ENCODE data around the gene CHAF1A.

CHAF1A gene, protein sequence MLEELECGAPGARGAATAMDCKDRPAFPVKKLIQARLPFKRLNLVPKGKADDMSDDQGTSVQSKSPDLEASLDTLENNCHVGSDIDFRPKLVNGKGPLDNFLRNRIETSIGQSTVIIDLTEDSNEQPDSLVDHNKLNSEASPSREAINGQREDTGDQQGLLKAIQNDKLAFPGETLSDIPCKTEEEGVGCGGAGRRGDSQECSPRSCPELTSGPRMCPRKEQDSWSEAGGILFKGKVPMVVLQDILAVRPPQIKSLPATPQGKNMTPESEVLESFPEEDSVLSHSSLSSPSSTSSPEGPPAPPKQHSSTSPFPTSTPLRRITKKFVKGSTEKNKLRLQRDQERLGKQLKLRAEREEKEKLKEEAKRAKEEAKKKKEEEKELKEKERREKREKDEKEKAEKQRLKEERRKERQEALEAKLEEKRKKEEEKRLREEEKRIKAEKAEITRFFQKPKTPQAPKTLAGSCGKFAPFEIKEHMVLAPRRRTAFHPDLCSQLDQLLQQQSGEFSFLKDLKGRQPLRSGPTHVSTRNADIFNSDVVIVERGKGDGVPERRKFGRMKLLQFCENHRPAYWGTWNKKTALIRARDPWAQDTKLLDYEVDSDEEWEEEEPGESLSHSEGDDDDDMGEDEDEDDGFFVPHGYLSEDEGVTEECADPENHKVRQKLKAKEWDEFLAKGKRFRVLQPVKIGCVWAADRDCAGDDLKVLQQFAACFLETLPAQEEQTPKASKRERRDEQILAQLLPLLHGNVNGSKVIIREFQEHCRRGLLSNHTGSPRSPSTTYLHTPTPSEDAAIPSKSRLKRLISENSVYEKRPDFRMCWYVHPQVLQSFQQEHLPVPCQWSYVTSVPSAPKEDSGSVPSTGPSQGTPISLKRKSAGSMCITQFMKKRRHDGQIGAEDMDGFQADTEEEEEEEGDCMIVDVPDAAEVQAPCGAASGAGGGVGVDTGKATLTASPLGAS

DNA sequence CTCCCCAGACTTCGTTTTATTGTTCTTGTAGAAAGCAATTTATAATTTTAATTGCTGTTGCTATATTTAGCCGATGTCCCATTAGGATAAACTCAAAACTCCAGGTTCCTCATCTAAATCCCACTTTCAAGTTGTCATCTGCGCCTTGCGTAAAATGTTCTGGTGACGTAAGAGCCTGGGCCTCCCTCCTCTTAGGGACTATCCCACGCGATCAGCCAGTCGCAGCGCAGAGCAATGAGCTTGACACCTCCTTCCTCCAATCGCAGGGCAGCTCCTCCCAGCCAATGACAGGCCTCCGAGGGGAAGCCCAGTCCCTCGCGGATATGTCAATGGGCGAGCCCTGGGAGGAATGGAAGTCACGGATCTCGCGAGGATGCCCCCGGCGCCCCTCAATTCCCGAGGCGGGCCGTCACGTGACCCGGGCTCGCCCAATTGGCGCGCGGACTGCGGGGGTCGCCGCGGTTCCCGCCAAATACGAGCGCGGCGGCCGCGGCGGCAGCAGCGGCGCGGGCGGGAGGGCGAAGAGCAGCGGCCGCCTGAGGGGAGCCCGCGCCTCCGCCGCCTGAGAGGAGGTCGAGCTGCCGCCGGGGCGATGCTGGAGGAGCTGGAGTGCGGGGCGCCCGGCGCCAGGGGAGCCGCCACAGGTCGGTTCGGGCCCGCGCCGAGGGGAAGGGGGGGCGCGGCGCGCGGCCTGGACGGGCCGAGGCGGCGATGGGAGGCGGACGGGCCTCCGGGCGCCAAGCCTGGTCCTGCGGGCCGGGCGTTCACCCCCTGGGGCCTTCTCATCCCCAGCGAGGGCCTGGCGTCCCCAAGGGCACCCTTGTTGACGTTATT lies at the start of gene CHAF1A:
CHAF1A (plus strand) TSS at position 470 of the 834 bp plus-strand sequence; CDS start at position 593, 123 bp downstream.
- peak; percentile 98 to 99 for DNase-seq (ENCODE audit: low read depth in 2 of 2)

DNA sequence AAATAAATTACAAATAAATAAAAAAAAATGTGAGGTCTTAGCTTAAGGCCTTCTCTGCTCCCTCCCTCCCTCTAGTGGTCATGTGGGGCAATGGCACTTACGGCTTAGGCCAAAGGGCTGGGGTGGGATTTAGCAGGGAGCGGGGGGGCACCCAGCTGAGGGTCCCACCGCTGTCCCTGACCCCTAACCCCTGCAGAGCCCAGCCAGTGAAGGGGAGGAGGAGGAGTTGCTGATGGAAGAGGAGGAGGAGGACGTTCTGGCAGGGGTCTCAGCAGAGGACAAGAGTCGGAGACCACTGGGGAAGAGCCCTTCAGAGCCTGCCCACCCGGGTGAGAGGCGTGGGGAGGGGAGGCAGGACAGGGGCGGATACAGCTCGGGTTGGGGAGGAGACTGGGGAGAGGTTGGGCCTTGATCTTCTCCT lies 49.7 kb upstream of the CHAF1A start:
- peak; percentile 30 to 47 for DNase-seq (ENCODE audit: low read depth in 2 of 2)

DNA sequence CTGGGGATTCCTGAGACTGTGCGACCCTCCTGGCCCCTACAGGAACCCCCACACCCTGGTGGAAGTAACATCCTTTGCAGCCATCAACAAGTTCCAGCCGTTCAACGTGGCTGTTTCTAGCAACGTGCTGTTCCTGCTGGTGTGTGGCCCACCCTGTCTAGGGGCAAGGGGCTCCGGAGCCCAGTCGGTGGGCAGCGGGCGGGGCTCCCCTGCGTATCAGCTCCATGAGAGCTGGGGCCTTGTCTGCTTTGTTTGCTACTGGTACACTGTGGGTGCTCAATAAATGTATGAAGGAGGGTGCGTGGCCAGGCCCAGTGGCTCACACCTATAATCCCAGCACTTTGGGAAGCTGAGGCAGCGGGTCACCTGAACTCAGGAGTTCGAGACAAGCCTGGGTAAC lies 48.2 kb upstream of the CHAF1A start:
- DNase-seq (ENCODE audit: low read depth in 2 of 2) = no peak

DNA sequence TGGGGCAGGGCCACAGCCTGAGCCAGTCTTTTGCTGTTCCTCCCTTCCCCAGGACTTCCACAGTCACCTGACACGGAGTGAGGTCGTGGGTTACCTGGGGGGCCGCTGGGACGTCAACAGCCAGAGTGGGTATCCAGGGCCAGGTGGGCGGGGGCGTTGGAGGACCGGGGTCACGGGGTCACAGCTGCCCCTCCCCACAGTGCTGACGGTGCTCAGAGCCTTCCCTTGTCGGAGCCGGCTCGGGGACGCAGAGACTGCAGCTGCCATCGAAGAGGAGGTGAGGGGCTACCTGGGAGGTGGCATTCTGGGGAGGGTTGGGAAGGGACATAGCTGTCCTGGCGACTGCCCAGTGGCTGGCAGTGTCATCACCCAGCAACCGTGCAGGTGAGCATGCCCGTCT lies 47.5 kb upstream of the CHAF1A start:
- DNase-seq (ENCODE audit: low read depth in 2 of 2) = no peak

DNA sequence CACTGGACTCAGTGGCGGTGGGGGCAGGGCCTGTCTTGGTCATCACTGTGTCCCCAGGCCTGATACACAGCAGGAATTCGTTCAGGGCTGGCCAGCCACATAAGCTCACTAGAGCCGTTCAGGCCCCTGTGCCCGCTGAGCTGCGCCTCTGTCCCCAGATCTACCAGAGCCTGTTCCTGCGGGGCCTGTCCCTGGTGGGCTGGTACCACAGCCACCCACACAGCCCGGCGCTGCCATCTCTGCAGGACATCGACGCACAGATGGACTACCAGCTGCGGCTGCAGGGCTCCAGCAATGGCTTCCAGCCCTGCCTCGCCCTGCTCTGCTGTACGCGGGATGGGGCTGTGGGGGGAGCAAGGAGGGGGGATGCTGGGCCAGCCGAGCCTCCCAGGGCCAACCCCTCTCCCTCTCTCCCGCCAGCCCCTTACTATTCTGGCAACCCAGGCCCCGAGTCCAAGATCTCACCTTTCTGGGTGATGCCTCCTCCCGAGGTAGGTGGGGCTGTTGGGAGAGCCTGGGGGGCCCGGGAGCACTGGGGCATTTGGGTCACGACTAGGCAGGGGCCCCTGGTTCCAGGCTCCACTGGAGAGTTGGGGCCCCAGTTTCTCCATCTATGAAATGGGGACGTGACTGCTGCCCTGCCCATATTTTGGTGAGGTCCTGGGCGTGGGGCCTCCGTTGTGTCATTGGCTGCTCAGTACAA lies 45.2 kb upstream of the CHAF1A start:
- no peak for DNase-seq (ENCODE audit: low read depth in 2 of 2)

DNA sequence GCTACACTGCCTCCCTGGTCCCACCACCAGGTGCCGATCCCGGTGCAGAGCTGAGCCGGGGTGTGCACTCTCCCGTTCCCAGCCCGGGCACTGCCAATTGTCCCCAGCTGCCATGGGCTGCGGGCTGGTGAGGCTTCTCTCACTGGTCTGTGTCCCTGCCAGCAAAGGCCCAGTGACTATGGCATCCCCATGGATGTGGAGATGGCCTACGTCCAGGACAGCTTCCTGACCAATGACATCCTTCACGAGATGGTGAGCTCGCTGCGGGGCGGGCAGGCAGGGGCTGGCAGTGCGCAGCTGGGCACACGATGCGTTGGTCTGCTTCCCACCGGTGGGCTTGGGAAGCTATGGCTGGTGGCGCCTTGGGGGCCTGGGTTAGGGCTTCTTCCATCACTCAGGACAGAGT lies 44.5 kb upstream of the CHAF1A start:
- no peak for DNase-seq (ENCODE audit: low read depth in 2 of 2)

DNA sequence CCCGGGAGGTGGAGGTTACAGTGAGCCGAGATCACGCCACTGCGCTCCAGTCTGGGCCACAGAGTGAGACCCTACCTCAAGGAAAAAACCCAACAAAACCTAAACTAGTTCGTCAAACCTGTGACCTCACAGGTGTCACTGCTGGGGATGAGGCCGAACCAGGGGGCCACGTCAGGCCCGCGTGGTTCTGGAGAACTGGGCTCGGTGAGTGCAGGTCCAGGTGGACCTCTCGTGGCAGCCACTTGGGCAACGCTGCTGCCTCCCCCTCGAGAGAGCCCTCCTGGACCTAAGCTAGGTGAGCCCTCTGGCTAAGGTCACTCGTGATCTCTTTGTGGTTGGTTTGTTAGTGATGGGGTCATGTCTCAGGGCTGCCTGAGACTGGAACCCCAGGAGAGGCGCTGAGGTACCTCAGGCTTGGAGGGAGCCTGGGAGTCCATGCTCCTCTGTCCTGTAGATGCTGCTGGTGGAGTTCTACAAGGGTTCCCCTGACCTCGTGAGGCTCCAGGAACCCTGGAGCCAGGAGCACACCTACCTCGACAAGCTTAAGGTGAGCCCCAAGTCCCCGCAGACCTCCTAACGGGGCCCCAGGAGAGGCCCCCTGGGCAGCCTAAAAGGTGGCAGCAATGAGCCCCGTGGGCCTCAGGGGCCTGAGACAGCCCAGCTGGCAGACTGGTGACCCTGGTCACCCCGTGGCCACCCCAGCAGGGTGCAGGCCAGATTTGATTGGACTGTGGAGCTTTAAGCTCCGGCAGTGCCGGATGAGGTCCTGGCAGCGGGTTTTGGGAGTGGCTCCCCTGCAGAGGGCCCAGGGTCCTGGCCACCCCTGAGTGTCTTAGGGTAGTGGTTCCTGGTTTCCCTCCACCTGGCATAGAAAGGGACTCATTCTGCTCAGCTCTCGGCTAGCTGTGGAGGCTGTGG lies 43.5 kb upstream of the CHAF1A start:
- no peak for DNase-seq (ENCODE audit: low read depth in 2 of 2)

DNA sequence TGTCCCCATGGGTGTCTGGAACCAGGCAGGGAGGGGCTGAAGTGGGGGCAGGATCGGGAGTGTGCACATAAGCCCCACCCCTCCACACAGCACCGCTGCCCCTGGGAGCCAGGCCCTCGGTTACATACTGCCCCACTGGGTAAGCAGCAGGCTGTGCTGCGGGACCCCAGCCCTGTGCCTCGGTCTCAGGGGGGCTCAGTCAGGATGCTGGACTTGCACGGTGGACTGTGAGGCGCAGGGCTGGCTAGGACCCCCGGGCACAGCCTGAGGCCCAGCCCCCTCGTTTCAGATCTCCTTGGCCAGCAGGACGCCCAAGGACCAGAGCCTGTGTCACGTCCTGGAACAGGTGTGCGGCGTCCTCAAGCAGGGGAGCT lies 42.8 kb upstream of the CHAF1A start:
- no peak for DNase-seq (ENCODE audit: low read depth in 2 of 2)

DNA sequence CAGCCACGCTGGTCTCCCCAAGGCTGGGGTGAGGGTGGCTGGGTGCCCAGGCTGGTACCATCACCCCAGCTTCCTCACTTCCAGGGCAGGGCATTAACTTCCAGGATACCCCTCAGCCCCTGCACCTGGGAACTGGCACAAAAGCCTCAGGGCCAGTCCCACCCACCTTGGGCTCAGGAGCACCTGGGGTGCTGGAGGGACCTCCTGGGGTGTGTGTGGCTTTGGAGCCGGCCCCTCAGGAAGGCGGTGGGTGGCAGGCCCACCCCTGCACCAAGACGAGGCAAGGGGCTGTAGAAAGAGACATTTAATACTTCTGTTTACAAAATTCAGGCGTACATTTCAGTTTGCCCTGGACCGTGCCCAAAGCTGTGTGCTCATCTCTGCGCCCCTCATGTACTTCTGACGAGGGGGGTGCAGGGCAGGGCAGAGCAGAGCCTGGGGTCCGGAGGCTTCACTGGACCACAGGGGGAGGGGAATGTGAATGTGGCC lies 42.3 kb upstream of the CHAF1A start:
- no peak for DNase-seq (ENCODE audit: low read depth in 2 of 2)

DNA sequence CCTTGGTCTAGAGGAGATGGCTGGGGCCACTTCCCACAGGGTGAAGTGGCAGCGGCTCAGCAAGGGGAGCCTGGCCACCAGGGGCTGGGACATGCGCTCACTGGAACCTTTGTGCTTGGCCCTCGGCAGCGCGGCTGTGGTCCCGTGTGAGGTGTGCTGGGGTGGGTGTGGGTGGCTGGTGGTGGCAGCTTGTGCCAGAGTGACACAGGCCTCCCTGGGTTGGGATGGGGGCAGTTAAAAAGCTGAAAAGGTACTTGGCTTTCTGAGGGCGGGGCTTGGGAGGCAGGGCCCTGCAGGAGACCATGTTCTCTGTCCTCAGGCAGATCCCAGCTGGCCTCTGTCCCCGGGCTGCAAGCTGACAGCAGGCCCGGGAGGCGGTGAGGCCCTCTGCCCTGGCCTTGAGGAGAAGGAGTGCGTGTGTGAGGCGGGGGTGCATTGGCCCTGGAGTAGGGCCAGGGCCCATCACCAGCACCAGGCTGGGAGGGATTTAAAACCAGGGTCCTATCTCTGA lies 41.7 kb upstream of the CHAF1A start:
- DNase-seq (ENCODE audit: low read depth in 2 of 2) = no peak

DNA sequence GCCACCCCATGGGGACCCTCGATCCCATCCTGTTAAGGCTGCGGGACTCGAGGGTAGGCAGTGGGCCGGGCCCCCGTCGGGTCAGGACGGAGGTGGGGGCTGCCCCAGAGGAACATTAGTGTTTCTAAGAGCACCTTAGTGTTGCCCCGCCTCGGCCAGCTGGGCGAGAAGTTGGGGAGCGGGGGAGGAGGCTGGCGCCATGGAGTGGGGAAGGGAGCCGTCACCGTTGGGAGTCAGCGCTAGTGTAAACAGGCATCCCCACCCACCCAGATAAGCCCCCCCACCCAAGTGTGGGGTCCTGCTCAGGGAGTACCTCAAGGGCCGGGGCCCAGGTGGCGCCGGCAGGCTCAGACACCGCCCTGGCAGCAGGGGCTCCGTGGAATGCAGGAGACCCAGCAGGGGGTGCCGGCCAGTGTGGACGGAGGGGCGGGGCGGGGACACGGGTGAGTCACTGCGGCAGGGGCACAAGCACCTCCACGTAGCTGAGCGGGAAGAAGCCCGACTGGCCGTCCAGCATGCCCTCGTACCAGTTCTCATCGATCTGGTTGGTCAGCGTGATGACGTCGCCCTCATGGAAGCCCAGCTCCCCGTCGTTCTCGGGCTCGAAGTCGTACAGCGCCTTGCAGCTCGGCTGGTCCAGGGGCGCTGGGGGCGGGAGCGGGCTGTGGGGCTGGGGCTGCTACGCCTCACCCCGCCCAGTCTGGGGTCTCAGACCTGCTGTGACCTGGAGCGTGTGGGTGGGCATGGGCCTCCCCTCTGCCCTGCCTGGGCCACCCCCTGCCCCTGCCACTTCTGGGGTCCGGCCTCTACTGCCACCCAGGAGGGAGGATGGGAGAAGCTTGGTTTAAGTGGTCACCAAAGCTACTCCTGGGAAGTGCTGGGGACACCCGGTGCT lies 41.0 kb upstream of the CHAF1A start:
- no peak for DNase-seq (ENCODE audit: low read depth in 2 of 2)

DNA sequence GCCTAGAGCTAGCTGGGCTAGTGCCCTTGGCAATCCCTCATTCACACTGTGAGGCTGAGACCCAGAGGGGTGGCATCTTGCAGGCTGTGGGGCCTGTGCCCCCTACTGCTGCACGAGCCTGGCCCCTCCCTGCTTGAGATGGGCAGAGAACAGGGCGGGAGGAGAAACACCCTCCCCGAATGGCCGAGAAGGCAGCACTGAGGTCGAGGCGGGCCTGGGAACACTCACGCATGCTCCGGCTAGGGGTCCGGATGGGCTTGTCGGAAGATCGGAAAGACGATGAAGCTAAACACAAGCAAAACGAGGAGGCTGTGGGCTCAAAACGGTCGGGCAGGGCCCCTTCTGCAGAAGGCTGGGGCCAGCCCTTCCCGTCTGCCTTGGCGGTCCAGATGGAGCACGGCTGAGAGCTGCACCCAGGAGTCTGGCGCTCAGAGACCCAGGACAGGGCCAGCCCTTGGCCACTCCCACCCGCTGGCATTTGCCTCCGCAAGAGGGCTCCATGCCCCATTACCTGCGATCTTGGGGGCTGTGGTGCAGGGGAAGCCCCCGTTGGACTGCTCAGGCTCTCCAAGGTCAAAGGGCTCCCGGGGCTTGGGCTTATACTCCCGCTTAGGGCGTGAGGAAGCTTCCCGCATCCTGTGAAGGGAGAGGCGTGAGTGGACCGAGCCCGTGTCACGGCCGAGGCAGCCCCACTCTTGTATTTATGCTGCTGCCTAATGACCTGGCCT lies 40.2 kb upstream of the CHAF1A start:
- no peak for DNase-seq (ENCODE audit: low read depth in 2 of 2)

DNA sequence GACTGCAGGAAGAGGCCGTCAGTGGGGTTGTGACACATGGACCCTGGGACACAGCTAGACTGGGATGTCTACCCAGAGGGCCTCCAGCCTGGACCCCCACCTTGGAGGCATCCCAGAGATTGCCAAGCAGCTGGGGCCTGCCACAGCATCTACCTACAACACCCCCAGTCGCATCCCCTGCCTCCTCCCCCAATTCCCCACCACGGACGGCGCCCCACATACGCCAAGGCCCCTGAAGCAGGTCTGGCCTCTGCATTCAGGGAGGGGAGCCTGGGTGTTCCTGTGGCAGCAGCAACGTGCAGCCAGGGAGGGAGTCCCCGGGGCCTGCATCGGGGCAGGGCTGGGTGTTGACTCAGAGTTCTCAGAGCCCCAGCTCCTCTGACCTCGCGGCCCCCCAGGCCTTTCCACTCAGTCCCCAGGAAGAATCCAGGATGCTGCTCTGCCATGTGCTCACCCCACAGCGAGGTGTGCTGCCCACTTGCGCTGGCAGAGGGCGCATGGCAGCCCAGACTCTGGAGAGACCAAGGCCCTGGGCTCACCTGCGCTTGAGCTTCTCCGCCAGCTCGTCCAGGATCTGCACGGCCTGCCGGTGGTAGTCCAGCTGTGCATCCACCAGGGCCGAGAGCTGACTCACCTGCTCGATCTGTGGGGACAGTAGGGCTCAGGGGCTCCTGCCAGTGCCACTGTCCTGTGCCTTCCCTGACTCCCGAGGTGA lies 39.5 kb upstream of the CHAF1A start:
- no peak for DNase-seq (ENCODE audit: low read depth in 2 of 2)

DNA sequence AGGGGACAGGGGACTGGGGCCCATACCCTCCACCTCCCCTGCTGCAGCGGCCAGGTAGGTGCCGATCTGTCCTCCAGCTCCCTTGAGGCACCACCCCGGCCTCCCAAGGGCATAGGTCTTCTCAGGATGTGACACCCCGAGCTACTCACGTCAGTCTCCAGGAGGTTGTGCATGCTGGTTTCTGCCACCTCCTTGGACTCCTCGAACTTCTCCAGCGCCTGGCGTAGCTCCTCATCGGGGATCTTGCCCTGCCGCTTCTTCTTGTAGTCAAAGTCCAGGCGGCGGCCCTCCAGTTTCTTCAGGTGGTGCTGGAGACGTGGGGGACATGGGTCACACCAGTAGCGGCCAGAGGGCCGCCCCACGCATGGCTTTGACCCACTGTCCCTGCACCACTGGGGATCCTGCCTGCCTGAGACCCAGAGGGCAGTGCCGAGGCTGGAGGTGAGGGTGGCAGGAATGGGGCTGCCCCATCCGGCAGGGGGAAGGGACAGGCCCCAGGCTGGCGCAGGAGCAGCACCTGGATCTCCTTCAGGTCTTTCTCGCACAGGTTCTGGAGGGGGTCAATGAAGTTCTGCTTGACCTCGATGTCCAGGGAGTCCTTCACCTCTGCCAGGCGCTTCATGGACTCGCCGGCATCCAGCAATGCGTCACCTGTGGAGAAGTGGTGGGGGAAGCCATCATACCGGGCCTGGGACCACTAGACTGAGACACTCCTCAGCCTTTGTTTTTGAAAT lies 38.7 kb upstream of the CHAF1A start:
- no peak for DNase-seq (ENCODE audit: low read depth in 2 of 2)

DNA sequence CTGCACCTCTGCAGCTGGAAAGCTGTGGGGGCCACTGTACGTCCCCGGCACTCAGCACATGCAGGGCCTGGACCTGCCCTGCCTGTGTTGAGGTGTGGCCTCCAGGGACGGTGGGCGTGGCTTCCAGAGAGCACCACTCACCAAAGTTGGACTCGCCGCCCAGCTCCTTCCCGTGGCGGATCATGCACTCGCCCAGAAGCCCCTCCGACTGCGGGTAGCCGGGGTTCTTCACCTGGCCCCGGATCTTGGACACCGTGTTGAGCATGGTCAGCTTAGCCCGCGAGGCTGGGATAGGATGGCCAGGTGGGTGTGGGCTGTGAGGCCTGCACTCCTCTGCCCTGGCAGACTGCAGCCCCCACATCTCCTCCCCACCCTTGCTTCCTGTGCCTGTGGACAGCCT lies 37.1 kb upstream of the CHAF1A start:
- no peak for DNase-seq (ENCODE audit: low read depth in 2 of 2)

DNA sequence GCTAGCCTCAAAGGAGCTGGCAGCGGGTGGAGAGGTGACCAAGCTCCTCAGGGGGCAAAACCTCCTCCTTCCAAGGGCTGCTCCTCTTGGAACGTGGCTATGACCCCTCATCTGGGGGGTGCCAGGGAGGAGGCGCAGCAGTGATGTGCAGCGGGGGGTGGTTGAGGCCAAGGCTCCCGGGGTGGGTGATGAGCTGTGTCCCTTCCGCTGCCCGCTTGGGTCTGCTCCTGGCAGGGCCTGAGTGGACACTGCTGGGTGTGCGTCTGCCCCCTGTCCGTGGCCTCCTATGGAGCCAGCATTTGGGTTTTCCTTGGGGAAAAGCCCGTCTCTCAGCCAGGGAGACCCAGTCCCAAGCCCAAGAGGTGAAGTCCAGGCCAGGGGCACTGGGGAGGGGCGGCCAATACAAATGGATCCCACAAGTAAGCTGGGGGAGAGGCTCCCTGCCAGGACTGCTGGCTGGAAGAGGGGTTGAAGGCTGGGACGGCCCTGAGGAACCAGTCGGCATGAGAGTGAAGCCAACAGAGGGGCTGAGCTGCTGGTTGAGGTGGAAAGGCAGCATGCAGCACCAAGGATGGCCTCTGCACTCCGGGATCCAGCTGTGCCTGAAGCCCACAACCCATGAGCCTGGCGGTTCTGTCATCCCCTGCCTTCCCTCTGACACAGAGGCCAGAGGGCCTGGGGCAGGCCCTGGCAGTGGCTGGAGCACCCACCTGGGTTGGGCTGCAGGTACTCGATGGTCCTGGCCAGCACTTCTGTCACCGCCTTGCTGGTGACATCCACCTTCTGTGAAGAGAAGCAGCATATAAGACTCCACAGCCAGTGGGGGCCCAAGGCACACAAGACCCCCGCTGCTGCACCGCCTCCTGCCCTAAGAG lies 36.4 kb upstream of the CHAF1A start:
- DNase-seq (ENCODE audit: low read depth in 2 of 2) = no peak
